HG02571 (cell line): ENCODE measurements around the gene ASMTL.

Experiments
- ATAC-seq: cut with Tn5 transposase; IDR thresholded peaks from one replicate; pipeline ENCODE4 v1.9.1; 2021; ENCODE audit warnings: mild to moderate bottlenecking, moderate library complexity; ENCODE audit not compliant: unreplicated experiment

ASMTL gene

DNA sequence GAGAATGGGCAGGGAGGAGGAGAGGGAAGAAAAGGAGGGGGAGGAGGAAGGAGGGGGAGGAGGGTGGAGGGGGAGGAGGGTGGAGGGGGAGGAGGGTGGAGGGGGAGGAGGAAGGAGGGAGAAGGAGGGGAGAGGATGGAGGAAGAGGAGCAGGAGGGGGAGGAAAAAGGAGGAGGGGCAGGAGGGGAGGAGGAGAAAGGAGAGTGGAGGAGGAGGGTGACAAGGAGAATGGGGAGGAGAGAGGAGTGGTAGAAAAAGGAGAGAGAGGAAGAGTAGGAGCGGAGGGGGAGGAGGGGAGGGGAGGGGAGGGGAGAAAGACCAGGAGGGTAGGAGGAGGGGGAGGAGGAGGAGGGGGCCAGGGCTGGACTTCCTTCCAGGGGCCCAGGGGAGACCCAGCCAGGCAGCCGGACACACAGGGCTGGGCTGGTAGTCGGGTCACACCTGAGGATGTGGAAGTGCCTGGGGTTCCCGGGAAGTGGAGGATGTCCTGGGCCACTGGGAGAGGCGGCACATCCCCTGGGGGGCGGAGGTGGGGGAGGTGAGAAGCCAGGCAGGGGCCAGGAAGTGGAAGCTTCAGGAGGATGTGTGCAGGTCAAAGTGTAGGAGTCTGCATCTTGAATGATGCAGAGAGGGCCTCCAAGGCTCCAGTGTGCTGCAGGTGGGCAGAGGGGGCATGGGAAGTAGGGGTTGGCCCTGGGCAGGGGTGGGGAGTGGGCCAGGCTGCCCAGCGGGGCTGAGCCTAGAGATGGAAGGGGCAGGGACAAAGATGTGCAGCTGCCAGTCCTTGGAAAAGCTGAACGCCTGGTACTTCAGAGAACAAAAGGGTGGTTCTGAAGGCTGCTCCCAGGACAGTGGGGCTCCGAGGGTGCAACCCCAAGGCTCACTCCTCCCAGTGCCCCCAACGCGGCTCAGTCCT is 97.3 kb downstream of the ASMTL start:
- no peak for ATAC-seq

DNA sequence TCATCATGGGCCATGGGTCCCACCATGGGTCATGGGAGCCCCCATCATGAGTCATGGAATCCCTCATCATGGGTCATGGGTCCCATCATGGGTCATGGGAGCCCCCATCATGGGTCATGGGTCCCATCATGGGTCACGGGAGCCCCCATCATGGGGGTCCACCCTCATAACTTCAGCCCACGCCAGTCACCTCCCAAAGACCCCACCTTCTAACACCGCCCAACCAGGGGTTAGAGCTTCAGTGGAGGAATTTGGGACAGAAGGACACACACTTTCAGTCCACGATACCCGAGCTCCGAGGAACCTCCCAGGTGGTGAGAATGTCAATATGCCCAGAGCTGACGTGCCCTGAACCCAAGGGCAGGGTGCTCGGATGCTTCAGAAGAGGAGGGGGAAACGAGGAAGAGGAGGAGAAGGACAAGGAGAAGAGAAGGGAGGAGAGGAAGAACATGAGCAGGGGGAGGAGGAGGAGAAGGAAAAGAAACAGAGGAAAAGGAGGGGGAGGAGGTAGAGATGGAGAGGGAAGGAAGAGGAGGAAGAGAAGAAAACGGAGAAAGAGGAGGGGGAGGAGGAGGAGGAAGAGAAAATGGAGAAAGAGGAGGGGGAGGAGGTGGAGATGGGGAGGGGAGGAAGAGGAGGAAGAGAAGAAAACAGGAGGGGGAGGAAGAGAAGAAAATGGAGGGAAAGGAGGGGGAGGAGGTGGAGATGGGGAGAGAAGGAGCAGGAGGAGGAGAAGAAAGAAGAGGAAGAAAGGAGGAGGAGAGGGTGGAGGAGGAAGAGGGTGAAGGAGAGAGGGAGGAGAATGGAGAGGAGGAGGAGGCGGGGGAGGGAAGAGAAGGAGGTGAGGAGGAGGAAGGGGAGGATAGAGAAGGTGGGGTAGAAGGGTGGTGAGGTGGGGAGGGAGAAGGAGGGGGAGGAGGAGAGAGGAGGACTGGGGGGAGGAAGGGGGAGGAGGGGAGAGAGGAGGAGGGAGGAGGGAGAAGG is 98.4 kb downstream of the ASMTL start:
- no peak for ATAC-seq
